GOT3 (cell line): ENCODE data around the gene VAV2.
"Not testable (repeated sequence)": the region's sequence is repeated elsewhere in the genome, so short reads cannot be mapped to it uniquely, and the experiment has no call there.

Experiments
- DNase-seq: peaks from one replicate; lab custom pipeline; 2025; ENCODE audit warnings: mixed read lengths; lab: John Stamatoyannopoulos, UW

Gene VAV2

DNA sequence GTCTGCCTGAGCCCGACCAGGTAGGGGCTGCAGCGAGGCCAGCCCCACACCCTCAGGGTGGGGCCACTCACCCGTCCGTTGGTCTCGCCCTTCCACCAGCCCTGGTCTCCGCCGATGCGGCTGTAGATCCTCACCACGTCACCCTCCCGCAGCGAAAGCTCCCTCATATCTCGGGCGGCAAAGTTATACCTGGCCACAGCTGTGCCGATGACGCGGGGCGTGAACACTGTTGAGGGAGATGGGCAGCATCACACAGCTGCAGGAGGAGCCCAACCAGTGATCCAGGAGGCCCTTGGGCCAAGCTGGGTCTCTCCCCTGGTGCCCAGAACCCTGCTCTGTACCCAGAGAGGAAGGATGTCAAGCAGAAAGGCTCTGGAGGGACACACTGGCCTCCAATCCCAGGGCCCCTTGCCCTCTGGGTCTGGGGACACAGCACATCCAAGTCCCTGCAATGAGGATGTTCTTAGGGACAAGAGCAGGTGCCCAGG lies 223.7 kb downstream of the VAV2 start:
- DNase-seq, result no peak

DNA sequence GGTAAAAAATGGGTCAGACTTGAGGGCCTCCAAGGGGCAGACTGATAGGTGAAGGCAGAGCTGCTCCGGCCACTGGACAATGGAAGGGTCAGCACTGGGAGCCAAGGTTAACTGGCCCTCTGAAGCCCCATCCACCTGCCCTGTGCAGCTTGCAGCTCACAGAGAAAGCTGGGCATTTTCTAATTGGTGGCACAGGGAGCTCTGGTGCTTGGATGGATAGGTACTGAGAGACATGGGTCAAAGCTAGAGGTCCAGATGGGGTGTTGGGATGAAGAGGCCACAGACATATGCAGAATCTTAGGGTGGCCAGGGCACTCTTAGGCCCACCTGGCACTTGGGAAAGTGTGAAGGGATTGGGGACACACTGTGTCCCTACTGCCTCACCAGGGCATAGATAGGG lies 224.5 kb downstream of the VAV2 start:
- DNase-seq, result no peak

DNA sequence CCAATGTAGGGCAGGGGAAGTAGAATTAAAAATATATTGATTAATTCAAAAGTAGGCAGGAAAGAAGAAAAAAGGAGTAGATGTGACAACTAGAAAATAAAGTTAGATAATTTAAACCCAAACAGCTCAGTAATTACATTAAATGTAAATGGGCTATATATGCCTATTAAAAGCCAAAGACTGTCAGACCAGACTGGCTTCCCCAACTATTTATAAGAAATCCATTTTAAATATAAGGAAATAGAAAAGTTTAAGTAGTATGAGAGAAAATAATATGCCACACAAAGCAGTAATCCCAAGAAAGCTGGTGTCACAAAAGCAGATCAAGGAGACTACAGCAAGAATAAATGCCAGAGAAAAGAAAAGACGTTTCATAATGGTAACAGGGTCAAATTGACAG lies 225.1 kb downstream of the VAV2 start:
- DNase-seq, result no peak

DNA sequence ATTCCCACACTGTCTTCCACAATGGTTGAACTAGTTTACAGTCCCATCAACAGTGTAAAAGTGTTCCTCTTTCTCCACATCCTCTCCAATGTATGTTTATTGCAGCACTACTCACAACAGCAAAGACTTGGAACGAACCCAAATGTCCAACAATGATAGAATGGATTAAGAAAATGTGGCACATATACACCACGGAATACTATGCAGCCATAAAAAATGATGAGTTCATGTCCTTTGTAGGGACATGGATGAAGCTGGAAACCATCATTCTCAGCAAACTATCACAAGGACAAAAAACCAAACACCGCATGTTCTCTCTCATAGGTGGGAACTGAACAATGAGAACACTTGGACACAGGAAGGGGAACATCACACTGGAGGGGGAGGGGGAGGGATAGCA lies 225.9 kb downstream of the VAV2 start:
- DNase-seq, result not testable (repeated sequence)

DNA sequence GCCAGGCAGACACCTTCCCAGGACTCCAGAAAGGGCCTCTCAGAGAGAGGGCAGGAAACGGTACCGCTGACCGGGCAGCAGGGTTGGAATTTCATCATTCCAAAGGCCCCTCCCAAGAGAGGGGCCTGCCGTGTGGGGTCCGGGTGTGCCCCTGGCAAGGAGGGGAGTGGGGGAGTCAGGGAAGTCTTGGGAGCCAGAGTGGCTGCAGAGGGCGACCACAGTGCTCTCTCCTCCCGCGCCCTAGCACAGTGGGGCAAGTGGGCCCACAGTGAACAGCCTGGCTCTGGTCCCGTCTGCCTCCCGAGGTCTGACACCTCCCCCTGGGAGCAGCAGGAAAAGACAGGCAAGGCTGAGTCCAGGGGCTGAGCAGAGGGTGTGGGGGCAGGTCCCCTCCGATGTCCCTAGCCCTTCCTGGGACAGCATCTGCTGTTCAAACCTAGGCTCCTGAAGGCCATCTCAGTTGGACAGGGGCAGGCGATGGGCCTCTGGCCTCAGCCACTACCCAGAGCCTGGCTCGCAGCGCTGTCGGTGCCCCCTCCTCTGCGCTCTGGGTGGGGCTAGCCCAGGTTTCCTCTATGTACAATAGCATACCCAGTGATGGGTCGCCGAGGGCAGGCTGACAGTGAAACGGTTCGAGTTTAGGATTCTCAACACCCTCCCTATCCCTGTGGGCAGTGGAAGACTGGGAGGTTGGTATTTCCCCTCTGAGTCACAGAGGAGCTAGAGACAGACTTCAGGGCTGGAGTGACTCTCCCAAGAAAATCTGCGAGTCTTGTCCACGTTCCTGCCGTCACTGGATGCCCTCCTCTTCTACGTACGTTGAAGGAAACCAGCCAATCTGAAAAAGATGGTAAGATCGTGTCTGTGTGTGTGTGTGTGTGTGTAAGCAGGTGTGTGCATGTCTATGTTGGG lies 228.6 kb downstream of the VAV2 start:
- DNase-seq, result no peak

DNA sequence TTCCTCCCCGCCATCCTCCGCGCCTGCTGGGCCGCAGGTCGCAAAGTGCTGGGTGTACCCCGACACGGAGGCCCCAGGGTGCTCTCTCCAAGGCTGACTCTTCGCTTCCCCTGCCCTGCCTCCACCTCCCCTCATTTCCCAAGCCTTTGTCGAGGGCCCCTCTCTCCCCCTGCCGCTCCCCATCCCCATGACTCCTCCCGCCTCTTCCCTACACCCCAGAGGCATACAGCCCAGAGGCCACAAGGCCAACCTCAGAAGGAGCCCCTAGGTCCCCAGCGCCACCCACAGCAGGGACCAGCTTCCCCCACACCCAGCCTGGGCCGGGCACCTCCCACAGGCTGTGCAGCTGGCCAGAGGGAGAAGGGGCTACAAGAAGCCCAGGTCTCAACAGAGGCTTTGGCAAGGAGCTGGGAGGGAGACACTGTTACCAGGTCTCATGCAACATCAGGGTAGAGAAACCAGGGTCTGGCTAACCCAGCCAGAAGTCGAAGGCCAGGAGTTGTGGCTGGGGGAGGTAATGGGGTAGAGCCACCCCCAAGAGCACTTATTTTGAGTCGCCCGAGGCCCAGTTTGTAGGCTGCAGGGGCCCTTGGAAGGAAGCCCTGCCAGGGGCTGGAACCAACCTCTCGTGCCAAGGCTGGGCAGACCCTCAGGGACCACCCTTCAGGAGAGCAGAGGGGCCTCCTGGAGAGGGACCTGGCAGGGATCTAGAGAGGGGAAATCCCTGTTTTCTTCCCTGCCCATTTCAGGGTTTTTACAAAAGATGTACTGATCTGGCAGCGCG lies 229.4 kb downstream of the VAV2 start:
- no peak for DNase-seq

DNA sequence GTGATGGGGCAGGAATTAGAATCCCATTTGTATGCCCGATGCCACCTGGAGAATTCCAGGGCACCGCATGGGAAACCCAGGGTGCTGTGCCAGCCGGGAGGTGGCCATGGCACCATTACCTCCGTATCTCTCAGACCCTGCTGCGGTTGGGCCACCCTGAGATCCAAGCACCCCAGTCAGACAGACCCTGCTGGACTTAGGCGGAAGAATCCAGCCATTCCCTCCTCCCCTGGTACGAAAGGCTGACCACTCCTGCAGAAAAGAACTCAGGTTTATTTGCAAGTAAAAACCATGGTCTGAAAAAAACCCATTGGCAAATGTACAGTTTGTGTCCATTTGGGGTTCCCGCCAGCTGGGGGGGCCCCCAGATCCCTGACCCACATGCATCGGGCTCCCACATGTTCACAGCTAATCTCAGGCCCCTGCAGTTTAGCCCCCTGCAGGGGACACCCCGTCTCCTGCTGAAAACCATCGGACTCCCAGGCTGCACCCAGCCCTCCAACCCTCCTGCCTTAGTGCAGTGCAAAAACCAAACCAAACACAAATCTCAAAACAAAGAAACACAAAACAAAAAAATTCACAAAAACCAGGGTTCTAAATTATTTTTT lies 230.4 kb downstream of the VAV2 start:
- DNase-seq, result no peak

DNA sequence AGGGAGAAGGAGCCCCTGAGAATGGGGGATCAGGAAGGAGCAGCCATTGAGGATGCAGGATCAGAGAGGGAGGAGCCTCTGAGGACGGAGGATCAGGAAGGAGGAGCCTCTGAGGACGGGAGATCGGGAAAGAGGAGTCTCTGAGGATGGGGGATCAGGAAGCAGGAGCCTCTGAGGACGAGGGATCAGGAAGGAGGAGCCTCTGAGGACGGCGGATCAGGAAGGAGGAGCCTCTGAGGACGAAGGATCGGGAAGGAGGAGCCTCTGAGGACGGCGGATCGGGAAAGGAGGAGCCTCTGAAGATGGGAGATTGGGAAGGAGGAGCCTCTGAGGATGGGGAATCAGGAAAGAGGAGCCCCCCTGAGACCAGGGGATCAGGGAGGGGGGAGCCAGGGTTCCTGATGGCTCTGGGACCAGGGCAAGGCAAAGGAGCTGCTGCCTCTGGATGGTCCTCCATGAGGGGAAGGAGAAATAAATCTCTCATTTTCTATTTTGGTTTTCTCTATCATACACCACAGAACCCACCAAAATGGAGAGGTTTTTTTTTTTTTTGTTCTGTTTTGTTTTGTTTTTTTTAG lies 231.3 kb downstream of the VAV2 start:
- DNase-seq, result no peak

DNA sequence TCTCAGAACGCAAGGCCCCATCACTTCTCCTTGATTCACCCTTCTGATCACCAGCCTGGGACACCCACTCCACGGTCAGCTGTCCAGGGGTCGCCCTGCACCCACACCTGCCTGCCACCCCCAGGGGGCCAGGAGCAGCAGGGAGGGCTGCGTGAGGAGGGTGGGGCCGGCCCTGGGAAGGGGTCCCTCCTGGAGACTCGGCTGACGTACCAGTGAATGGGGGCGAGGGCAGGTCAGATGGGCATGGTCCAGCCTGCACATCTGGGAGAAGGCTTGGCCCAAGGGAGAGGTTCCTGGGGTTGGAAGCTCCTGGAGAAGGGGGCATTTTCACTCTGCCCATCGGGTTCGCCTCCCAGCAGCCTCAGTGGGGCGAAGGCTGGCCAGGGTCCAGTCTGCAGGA lies 232.2 kb downstream of the VAV2 start:
- no peak for DNase-seq

DNA sequence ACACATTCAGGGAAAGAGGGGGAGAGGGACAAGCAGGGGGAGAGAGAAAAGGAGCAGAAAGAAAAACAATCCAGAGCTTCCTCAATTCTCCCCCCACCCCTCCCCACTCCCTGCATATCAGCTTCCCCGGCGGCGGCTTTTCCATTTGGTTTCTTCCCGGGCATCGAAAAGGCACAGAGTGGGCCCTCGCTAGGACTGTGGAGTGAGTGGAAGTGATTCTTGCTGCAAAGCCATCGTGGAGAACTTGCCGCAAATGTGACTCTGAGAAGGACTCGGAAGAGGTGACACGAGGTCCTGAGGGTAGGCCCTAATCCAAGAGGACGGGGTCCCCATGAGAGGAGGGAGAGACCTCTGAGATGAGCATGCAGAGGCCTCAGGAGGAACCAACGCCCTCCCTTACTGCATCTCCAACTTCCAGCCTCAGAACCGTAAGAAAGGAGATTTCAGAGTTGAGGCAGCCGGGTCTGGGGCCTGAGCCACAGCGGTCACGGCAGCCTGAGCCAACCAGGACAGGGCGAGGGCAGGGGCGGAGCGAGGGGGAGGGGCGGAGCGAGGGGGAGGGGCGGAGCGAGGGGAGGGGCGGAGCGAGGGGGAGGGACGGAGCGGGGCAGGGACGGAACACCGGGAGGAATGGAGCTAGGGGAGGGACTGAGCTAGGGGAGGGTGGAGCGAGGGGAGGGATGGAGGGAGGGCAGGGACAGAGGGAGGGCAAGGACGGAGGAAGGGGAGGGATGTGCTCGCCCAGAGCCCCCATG lies 232.8 kb downstream of the VAV2 start:
- DNase-seq, result no peak

DNA sequence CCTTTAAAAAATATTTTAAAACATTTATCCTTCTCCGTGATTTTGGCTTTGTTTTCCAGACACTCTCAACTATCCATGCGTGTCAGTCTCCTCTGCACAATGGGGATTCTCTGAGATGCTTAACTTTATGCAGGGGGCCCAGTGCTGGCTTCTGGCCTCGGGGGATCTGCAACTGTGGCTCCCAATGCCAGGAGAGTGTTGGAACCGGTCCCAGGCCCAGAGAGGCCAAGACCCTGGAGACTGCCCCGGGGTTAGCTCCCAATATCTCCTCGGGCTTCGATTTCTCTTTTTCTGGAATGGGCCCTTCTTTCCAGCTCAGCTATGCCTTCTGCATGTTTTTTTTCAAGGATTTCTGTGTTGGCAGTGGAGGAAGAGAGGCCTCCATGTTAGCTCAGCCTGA lies 233.9 kb downstream of the VAV2 start:
- DNase-seq, result no peak

DNA sequence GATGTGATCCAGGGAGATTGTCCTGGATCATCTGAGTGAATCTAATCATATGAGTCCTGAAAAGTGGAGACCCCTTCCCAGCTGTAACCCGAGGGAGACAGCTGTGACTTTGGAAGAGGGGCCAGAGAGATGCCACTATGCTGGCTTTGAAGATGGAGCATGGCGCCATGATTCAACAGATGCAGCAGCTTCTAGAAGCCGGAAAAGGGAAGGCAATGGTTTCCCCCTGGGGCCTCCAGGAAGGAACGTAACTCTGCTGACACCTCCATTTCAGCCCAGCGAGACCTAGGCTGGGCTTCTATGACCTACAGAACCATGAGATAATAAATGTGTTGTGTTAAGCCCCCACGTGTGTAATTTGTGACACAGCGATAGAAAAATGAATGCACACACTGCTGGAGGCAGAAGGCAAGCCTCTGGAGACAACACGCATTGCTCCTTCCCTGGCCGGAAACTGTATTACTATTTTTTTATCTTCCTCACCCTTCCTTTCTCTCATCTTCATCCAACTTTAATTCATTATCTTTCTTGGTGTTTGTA lies 237.4 kb downstream of the VAV2 start:
- no peak for DNase-seq

DNA sequence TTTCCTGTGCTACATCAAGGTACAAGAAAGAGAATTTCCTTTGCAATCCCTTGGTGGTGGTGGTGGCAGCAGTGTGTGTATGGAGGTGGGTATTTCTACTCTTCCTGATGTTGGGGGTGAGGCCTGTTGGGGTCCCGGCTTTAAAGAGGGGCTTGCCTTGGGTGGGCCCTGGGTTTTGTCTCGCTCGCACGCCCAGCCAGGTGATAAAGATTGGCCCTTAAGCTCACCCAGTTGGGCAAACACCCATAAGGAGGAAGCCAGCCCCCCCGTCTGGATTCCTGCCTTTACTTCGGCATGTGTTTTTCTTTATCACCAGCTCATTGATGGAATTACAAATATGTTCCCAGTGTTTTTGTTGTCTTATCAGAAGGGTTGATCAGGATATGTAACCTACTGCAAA lies 237.9 kb downstream of the VAV2 start:
- no peak for DNase-seq

DNA sequence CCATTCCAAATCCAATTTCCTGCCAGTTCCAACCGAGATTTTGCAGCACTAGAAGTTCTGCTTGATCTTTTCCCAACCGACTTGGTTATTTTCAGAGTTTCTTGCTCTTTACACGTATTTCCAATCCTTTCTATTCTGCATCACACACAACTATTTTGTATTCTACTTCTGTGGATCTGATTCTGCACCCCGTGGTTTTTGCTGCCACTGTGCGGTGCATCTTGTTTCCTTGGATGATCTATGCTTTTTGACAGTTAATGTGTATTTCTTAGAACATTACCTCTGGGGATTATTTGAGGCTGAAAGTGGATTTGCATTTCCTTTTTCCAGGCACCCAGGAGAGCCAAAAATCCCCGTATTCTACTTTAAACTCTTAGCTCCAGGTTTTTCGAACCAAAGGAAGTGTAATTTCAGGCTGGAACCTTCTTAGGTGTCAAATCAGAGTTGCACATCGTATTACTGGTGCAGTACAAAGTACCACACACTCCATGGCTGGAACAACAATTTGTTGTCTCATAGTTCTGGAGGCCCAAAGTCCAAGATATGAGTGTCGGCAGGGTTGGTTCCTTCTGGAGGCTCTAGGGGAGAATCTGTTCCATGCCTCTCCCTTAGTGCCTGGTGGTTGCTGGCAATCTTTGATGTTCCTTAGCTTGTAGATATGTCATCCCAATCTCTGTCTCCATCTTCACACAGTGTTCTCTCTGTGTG lies 239.2 kb downstream of the VAV2 start:
- no peak for DNase-seq

DNA sequence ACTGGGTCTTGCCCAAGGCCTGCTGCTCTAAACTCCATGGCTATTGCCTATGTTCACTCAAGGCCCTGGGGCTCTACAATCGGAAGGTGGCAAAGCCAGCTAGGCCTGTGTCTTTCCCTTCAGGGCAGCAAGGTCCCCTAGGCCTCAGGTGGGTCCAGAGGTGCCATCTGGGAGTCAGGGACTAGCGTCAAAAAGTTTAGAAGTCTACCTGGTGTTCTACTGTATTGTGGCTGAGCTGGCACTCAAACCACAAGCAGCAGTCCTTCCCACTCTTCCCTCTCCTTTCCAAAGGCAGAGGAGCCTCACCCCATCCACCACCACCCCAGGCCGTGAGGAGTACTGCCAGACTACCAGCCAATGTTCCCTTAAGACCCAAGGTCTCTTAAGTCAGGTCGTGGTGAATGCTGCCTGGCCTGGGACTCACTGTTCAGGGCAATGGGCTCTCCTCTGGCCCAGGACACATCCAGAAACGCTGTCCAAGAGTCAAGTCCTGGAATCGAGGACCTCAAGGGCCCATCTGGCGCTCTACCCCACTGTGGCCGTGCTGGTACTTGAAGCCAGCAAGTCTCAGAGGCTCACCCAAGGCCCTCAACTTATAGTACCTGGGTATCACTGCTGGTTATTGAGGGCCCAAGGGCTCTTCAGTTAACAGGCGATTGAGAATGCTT lies 241.0 kb downstream of the VAV2 start:
- no peak for DNase-seq

DNA sequence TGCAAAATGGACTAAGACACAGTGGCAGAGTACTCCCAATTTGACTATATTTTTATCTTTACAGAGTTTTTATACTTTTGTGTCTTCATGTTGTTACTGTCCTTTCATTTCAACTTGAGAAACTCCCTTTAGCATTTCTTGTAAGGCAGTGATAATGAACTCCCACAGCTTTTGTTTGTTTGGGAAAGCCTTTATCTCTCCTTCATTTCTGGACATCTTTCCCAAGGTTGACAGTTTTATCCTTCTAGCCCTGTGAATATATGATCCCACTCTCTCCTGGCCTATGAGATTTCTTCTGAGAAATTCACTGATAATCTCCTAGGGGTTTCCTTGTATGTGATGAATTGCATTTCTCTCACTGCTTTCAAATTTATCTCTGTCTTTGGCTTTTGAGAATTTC lies 244.8 kb downstream of the VAV2 start:
- DNase-seq, result no peak

DNA sequence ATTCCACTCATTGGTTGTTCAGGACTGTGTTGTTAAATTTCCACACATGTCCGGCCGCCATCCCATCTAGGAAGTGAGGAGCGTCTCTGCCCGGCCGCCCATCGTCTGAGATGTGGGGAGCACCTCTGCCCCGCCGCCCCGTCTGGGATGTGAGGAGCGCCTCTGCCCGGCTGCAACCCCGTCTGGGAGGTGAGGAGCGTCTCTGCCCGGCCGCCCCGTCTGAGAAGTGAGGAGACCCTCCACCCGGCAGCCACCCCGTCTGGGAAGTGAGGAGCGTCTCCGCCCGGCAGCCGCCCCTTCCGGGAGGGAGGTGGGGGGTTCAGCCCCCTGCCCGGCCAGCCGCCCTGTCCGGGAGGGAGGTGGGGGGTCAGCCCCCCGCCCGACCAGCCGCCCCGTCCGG lies 247.6 kb downstream of the VAV2 start:
- DNase-seq, result not testable (repeated sequence)

DNA sequence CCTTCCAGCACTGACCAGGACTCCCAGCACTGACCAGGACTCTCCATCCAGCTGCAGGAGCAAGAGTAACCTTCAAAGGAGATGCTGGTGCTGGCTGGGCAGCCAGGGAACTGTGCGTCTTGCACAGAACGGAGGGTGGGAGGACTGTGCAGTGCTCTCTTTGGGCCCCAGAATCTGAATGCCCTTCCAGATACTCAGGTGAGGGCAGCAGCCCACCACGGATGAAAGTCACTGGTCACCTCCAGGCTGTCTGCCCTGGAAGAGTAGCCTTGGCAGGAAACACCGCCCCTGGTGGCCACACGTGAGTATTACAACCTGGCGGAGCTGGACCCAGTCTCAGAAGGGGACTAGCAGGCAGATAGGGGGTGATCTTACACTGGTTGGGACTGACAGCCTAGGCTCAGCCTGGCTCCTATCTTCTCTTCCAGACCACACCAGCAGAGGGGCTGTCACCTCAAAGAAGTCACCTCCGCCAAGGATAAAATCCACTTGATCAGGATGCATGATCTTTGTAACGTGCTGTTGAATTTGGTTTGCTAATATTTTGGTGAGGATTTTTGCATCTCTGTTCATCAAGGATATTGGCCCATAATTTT lies 249.2 kb downstream of the VAV2 start:
- peak; percentile 27 for DNase-seq

DNA sequence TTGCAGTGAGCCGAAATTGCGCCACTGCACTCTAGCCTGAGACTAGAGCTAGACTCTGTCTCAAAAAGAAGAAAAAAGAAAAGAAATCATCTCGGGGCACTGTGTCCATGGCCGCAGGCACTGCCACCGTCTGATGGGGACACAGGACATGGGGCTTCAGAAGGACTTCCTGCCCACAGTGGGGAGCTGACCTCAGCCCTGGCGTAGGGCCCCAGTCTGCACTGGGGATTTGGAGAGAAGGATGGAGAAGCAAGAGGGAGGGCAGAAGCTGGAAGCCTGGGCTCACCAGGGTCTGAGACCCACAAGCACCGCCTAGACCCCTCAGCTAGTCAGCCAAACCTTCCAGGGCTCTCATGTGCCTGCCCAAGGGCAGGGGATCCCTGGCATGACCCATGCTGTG lies 249.9 kb downstream of the VAV2 start:
- no peak for DNase-seq

DNA sequence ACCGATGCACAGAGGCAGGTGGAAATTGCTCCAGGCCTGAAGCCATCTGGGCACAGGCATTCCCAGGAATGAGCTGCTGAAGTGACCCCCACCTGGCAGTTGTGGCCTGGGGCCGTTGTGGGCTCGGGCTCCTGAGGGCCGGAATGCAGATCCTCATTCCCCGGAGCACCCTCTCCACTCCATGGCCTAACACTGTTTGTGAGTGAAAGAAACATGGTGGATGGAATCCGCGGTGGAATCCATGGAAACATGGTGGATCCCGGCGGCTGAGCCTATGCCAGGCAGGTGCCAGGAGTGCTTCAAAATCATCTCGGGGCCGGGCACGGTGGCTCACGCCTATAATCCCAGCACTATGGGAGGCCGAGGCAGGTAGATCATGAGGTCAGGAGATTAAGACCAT lies 250.4 kb downstream of the VAV2 start:
- no peak for DNase-seq
